ENCODE results near the gene GOLGA6L10.

DNA sequence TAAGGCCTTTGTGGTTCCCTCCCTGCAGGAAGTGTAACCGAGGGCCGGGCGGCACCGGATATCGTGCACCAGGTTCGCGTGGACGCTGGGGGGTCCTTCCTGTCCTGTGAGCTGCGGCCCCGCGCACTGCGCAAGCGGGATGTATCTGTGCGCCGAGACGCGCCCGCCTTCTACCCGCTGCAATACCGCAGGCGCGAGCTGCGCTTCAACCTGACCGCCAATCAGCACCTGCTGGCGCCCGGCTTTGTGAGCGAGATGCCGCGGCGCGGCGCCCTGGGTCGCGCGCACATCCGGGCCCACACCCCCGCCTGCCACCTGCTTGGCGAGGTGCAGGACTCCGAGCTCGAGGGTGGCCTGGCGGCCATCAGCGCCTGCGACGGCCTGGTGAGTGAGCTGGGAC, 50.8 kb downstream of the GOLGA6L10 start:
- TF ChIP-seq, protein P1, sequence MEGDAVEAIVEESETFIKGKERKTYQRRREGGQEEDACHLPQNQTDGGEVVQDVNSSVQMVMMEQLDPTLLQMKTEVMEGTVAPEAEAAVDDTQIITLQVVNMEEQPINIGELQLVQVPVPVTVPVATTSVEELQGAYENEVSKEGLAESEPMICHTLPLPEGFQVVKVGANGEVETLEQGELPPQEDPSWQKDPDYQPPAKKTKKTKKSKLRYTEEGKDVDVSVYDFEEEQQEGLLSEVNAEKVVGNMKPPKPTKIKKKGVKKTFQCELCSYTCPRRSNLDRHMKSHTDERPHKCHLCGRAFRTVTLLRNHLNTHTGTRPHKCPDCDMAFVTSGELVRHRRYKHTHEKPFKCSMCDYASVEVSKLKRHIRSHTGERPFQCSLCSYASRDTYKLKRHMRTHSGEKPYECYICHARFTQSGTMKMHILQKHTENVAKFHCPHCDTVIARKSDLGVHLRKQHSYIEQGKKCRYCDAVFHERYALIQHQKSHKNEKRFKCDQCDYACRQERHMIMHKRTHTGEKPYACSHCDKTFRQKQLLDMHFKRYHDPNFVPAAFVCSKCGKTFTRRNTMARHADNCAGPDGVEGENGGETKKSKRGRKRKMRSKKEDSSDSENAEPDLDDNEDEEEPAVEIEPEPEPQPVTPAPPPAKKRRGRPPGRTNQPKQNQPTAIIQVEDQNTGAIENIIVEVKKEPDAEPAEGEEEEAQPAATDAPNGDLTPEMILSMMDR (IDR thresholded peaks at IDR 0.05) = no peak
- TF ChIP-seq EP300 (IDR thresholded peaks at IDR 0.05) (no peak), POLR2A (IDR thresholded peaks at IDR 0.05) (no peak), POLR2AphosphoS5 (IDR thresholded peaks at IDR 0.05) (no peak)

Data from suprapubic skin (tissue), 4 donors.